NCI-H82 treated with DMSO at 0.1 percent for 48 hours (cell line): ENCODE data around the gene DCST1.

Experiments
- DNase-seq: peaks from one replicate; lab custom pipeline; 2025; ENCODE audit not compliant: unreplicated experiment; lab: John Stamatoyannopoulos, UW

The DCST1 gene

DNA sequence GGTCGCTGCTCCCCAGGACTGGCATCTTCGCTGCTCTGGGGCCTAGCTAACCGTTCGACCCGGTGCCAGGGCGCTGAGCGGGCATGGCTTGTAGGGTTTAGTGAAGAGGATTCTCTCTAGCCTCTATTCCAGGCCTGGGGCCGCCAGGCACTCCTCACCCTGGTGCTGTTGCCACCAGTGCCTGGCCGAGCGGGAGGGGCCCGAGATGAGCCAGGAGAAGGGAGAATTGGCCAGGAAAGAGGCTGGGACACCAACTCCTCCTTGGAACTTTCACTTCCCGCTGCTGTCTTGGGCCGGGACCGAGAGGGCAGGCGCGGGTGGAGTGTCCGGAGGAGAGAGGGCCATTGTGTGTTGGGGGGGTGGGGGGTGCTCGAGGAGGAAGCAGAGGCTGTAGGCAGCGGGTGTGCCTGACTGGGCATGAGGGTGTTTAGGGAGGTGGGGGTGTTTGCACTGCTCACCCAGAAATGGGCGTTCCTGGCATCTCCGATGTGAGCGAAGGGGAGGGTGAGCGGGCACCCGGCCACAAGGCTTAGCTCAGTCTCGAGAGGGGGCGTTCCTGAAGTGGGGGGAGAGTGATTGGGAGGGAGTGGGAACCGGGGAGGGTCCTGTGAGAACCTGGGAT is 18.3 kb downstream of the DCST1 start:
- no peak for DNase-seq

DNA sequence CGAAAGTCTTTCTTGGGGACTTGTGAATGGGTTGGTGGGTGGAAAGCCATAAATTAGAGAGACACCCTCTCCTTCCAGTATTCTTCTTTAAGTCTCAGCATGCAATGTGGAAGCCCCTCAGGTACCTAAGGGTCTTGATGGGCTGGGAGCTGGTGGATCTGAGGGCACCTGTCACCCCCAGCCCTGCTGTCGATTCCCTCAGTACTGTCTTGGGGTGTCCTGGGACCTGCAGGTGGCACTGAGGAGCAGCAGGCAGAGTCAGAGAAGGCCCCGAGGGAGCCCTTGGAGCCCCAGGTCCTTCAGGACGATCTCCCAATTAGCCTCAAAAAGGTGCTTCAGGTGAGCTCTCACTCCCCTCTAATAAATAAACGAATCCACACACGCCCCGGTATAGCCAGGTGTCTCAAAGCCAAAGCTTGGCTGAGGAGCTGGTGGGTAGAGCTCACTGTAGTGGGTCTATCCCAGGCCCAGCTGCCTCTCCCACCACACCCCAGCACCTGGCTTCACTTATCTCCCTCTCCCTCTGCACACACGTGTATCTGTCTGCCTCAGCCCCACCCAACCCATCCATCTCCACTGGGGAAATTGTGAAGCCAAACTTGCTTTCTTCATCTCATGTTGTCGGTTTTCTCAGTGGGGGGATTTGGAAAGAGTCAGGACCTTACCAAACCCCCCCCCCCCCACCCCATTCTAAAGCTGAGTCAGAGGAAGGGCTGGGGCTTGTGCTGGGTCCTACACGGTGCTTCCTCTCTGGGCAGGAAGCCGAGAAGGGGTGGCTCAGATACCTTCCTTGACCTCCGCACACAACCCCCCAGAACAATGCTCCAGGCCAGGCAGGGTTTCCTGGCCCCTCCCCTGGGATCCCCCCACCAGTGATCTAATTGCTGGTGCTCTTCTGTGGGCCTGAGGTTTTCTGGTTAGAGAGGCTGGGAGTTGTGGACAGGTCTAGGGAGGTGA is 19.1 kb downstream of the DCST1 start:
- DNase-seq, result no peak

DNA sequence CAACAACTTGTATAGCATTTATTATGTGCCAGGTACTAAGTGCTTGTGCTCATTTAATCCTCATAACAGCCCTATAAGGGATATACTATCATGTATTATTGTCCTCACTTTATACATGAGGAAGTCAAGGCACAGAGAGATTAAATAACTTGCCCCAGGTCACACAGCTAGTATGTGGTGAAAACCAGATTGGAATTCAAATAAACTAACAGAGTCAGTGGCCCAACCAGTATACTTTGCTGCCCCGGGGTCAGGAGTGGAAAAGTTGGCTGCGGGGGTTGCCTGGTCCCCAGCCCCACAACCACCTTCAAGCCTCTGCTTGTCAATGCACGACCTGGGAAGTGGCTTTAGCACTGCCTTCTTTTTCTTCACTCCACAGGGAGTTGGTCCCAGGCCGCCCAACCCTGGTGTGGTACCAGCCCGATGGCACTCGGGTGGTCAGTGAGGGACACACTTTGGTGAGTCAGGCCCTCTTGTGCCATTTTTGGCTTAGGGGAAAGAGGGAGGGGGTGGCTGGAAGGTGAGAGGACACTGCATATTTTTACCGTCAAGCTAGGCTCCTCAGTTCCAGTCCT is 20.0 kb downstream of the DCST1 start:
- DNase-seq, result no peak

DNA sequence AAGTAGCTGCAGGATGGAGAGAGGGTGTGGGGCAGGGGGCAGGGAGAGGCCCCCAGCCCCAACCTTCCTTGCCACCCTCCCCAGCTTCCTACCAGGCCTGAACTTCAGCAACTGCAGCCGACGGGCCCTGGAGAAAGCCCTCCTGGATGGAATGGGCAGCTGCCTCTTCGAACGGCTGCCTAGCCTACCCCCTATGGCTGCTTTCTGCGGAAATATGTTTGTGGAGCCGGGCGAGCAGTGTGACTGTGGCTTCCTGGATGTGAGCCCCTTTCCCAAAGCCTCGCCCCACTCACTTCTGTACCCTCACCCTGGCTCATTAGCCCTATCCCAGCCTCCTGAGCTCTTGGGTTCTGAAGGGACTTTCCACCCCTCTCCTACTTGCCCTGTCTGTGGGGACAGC is 23.5 kb downstream of the DCST1 start:
- DNase-seq, result no peak

DNA sequence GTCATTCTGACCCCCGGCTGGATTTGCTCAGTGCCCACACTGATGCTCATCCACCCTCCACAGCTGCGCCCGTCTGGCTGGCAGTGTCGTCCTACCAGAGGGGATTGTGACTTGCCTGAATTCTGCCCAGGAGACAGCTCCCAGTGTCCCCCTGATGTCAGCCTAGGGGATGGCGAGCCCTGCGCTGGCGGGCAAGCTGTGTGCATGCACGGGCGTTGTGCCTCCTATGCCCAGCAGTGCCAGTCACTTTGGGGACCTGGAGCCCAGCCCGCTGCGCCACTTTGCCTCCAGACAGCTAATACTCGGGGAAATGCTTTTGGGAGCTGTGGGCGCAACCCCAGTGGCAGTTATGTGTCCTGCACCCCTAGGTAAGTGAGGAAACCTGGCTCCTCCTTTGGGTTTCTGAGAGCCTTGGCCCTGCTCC is 24.2 kb downstream of the DCST1 start:
- no peak for DNase-seq

DNA sequence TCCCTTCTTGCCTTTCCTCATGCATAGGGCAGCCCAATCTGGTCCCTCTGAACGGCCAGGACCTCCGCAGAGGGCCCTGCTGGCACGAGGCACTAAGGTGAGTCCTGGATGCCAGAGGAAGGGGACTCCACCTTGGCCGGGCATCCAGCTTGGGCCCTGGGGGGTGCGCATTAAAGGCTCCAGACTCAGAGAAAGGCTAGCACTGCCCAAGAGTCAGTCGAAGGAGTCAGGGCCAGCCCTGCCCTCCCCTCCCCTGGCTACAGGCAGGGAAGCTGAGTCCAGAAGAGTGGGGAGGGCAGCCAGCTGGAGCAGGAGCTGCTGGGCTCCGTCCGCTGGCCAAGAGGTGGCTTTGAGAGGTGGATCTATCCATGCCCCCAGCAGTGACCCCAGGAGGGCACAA is 27.1 kb downstream of the DCST1 start:
- DNase-seq, result no peak

DNA sequence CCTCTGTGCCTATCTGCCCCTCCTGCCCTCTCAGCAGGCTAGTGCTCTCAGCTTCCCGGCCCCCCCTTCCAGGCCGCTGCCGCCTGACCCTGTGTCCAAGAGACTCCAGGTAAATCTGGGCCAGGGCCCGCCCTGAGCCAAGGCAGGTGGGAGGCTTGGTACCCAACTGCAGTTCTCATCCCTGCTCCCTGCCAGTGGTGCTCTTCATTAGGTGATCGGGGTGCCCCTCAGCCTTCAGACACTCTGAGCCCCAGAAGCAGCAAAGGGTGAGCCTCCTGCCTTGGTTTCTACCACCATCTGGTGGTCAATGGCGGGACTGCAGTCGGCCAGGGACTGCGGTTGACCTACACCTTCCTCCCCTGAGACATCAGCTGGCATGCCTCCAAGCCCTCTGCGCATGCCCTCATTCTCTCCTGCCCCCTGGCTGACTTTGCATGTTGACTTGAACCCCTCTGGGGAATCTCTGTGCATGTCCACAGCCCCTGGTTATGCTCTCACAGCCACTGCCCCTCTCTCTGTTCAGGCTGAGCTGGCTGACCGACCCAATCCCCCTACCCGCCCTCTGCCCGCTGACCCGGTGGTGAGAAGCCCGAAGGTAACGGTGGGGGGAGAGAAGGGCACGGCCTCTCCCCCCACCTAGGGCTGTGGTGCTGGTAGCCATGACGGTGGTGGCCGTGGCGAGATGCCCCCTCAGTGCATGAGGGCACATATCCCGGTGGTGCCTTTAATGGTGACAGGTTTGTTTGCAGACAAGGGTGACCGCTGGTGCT is 27.9 kb downstream of the DCST1 start:
- DNase-seq, result peak; percentile 82

DNA sequence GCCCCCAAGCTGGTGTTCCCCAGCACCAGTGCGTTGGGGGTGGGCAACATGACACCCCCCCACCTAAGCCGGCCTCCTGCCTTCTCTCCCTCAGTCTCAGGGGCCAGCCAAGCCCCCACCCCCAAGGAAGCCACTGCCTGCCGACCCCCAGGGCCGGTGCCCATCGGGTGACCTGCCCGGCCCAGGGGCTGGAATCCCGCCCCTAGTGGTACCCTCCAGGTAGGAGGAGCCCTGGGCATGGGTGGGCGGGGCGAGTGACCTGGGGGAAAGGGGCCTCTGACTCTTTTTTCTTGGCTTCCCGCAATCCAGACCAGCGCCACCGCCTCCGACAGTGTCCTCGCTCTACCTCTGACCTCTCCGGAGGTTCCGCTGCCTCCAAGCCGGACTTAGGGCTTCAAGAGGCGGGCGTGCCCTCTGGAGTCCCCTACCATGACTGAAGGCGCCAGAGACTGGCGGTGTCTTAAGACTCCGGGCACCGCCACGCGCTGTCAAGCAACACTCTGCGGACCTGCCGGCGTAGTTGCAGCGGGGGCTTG is 28.6 kb downstream of the DCST1 start:
- no peak for DNase-seq

DNA sequence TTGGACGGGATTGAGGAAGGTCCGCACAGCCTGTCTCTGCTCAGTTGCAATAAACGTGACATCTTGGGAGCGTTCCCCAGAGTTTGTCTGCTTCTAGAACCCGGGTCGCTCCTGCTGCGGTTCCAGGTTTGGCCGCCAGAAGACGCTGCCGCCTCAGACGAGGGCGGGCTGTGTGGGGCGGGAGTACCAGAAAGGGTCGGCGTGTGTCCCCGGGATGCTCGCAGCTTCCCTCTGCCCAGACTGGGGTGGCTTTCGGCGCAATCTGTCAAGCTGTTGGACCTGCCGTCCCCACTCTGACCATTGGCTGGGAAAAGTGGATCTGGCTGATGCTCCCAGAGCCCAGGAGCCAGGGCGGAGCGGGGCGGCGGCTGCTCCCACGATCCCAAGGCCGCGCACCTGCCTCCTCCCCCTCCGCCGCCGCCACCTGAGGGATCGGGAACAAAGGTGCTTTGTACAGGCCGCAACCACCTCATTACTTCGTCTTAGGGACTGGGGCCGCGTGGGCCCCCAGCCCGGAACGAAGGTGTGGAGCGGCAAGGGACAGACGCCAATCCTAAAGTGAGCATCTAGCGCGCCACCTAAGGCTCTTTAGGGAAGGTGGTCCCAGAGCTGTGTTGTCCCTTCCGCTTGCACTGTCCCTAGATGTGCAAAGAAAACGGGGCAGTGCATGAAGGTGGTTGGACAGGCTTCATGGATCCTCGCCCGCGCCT is 29.2 kb downstream of the DCST1 start:
- peak; percentile 59 for DNase-seq

DNA sequence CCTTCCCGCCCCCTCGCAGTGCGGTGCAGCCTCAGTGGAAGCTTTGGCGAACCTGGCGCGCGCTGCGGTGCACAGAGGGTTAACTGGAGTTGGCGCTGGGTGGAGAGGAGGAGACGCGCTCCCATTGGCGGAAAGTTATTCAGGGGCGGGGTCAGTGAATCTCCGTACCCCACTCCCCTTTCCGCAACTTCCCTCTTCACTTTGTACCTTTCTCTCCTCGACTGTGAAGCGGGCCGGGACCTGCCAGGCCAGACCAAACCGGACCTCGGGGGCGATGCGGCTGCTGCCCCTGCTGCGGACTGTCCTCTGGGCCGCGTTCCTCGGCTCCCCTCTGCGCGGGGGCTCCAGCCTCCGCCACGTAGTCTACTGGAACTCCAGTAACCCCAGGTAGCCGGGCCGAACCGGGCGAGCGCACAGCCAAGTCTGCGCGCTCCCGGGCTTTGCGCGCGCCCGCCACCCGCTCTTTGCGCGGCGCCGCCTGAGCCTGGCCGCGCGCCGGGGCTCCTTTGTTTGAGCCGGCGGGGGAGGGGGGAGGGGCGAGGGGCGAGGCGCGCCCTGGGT is 30.0 kb downstream of the DCST1 start, which contains the start of gene EFNA4:
EFNA4 (plus strand) TSS at position 191 of the 561 bp plus-strand sequence; CDS start at position 275, 84 bp downstream.
- DNase-seq, result peak; percentile 54

DNA sequence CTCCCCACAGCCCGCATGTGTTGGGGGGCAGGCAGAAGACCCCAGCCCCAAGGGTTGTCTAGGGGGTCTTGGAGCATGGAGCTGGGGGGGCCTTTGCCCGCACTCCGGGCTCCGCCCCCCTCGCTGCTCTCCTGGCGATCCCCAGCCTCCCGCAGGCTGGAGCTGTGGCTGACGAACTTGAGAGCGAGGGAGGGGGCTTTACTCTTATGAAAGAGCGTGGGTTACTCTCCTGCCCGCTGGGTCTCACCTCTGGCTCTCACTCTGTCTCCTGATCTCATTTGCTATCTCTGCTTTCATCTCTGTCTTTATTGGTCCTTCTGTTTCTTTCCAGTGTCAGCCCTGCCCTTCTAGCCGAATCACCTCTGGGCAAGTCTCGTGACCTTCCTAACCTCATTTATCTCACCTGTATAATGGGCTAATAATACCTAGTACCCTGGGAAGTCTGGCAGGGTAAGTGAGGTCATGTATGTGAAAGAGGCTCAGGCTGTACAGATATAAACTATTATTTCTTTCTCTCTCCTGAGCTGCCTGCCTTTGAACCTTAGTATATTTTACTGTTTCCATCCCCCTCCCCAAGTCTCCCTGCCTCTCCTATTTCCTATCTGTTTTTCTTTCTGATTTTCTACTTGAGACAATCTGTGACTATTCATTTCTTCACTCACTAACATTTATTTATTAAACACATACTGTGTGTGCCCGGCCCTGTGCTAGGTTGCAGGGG is 30.6 kb downstream of the DCST1 start:
- DNase-seq, result no peak

DNA sequence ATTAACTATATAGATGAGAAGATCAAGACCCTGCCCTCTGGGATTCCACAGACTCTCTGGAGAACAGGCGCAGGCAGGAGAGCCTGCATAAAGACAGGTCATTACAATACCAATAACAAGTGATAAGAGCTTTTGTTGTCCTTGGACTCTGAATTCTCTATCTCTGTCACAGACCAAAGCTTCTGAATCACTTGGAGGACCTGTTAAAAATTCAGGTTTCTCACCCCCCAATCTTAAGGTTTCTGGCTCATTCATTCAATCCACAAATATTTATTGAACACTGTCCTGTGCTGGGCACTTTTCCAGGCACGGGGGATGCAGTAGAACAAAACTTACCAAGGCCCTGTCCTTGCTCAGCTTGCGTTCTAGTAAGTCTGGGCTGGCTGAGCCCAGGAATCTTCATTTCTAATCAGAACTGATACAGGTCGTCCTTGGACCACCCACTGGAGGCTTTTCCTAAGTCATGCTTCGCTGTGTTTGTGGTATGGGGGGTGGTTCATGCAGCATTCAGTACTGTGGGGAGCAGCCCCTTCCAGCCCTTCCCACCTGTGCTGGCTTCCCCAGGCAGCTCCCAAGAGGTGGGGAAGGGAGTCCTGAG is 31.3 kb downstream of the DCST1 start:
- no peak for DNase-seq

DNA sequence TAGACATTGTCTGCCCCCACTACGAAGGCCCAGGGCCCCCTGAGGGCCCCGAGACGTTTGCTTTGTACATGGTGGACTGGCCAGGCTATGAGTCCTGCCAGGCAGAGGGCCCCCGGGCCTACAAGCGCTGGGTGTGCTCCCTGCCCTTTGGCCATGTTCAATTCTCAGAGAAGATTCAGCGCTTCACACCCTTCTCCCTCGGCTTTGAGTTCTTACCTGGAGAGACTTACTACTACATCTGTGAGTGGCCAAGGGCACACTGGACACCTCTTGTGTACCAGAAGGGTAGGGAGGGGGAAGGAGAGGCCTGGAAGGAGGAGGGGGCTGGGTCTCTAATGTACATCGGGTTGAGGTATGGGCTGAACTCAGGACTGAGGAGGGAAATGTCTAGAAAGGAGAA is 33.2 kb downstream of the DCST1 start:
- no peak for DNase-seq

DNA sequence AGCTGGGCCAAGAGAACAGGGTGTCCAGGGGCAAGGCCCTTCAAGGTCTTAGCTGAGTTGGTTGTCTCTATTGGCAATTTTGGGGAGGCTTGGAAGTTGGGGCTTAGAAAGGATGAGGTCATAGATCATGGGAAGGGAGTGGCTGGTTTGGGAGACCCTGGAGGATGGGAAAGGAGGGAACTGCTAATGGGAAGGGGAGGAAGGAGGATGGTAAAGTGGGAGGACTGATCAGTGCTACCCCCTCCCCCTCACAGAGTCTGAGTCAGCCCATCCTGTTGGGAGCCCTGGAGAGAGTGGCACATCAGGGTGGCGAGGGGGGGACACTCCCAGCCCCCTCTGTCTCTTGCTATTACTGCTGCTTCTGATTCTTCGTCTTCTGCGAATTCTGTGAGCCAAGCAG is 35.0 kb downstream of the DCST1 start:
- DNase-seq, result no peak

DNA sequence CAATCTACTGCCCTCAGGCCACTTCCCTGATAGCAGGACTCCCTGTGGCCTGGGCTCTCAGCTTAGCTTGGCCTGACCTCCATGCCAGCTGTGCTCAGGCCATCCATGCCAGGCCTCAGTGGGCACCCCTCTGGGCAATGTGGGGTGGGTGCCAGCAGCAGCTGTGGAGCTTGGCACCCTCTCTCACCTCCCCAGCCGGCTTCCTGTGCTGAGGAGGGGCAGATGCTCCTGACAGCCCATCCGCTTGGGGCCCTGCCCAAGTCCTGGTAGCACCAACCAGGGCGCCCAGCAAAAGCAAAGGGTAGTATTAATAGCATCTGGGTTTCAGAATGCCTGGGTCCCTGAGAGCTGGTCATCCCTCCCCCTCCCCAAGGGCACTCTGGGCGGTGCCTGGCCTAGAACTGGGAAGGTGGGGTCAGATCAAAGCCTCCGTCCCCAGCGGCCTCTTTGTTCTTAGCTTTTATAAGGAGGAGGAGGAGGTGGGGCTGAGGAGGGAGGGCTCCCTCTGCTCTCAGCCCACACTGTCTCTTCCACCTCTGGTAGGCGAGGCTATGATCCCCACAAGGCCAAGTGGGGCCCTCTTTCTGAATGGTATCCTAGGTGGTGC is 36.0 kb downstream of the DCST1 start:
- peak; percentile 39 for DNase-seq

DNA sequence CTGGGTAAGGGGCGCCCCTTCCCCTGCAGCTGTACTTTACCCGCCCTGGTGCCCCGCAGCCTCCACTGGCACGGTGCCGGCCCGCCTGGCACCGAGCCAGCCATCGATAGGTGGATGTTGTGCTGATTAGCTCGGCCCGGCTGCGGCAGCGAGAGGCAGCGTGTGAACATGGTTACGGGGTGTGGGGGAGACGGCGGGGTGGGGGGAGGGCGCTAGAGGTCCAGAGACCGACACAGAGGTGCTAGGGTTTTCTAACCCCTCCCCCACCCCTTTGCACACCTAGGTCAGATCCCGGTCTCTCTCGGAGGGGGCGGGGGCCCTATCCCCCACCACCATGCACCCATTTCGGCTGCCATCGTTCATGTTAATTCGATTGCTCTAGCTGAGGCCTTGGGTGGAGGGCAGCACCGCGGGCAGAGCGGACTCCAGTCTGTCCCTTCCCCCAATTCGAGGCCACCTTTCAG is 36.6 kb downstream of the DCST1 start:
- no peak for DNase-seq

DNA sequence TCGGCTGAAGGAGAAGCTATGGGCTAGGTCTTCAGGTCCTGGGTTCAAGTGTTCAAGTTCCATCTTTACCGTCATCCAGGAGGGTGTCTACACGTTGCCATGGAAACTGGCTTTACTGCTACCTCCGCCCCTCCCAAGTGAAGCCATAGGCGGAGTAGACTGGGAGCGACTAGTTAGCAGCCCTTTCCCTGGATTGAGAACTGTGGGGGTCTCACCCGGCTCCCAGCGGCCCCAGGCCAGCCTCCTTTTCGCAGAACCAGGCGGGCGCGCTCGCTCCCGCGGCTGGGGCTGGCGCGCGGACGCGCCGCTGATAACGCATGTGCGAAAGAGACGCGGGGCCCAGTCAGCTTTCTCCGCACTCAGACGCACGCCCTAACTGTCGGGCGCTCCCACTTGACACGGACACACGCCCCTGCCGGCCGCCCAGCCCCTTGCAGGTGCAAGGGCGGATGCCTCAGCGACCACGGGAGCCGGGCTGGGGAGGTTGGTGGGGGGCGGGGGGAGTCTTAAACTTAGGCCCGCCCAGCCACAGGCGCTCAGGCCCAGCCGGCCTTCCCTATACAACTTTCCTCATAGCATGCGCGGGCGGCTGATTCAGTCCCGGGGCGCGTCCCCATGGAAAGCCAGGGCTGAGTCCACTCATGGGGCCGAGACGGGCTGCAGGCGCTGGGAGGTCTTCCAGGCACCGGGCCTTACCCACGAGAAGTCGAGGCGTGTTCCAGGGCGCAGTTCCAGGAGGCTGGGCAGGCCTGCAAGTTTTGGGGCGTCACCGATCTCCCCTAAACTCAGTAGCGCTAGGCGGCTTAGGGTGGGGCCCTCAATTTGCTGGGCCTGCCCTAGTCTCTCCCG is 37.3 kb downstream of the DCST1 start:
- DNase-seq, result peak; percentile 75
